ENCODE data around the gene FAM227A.

Gene FAM227A

GRCh38 chr22:38569181-38569971 lies 86.8 kb downstream of the FAM227A start:
- no peaks in the 10 kb centered on the region for H3K36me3 Mint-ChIP-seq
- peak overlapping the region; percentile 96 for H3K27ac Mint-ChIP-seq
- DNase-seq (no peak), ATAC-seq (replicated peaks) (peak in 1 of 2 donors; percentile 0)
- H3K9me3 Mint-ChIP-seq = no peaks in the 10 kb centered on the region
- H3K27me3 Mint-ChIP-seq = no peaks in the 10 kb centered on the region
- peak overlapping the region; percentile 89 to 96 for H3K4me3 Mint-ChIP-seq
- H3K4me1 Mint-ChIP-seq = peaks cover 10 to 22% of the 10 kb centered on the region in 2 donors

GRCh38 chr22:38567531-38568285 lies 88.5 kb downstream of the FAM227A start:
- Mint-ChIP-seq H3K9me3 (no peaks in the 10 kb centered on the region), H3K36me3 (no peaks in the 10 kb centered on the region), H3K27me3 (no peaks in the 10 kb centered on the region), H3K4me3 (no peak overlapping the region), H3K4me1 (peaks cover 10 to 22% of the 10 kb centered on the region in 2 donors), H3K27ac (no peak overlapping the region)
- ATAC-seq (replicated peaks) = no peak
- DNase-seq = no peak

- Mint-ChIP-seq H3K4me3 (no peak overlapping the region), H3K4me1 (peaks cover 10 to 22% of the 10 kb centered on the region in 2 donors), H3K9me3 (no peaks in the 10 kb centered on the region), H3K27ac (no peak overlapping the region), H3K27me3 (no peaks in the 10 kb centered on the region), H3K36me3 (no peaks in the 10 kb centered on the region)
- DNase-seq (no peak), ATAC-seq (replicated peaks) (no peak)
Observed at GRCh38 chr22:38566726-38567504, 89.3 kb downstream of the FAM227A start.

- peaks cover 3 to 10% of the 10 kb centered on the region in 2 donors for H3K4me1 Mint-ChIP-seq
- no peaks in the 10 kb centered on the region for H3K36me3 Mint-ChIP-seq
- ATAC-seq (replicated peaks) (no peak), DNase-seq (no peak)
- no peak overlapping the region for H3K4me3 Mint-ChIP-seq
- H3K9me3 Mint-ChIP-seq = no peaks in the 10 kb centered on the region
- no peak overlapping the region for H3K27ac Mint-ChIP-seq
- no peaks in the 10 kb centered on the region for H3K27me3 Mint-ChIP-seq
Observed at GRCh38 chr22:38565441-38565840, 90.8 kb downstream of the FAM227A start.

- Mint-ChIP-seq H3K36me3 (no peaks in the 10 kb centered on the region), H3K27ac (no peak overlapping the region), H3K9me3 (no peaks in the 10 kb centered on the region), H3K4me1 (peaks cover under 1 to 6% of the 10 kb centered on the region in 2 donors), H3K27me3 (no peaks in the 10 kb centered on the region), H3K4me3 (no peak overlapping the region)
- DNase-seq (no peak), ATAC-seq (replicated peaks) (no peak)
Observed at GRCh38 chr22:38564669-38565068, 91.5 kb downstream of the FAM227A start.

- H3K4me3 Mint-ChIP-seq = no peak overlapping the region
- no peak overlapping the region for H3K27ac Mint-ChIP-seq
- no peaks in the 10 kb centered on the region for H3K27me3 Mint-ChIP-seq
- peaks cover 0 to 2% of the 10 kb centered on the region in 2 donors for H3K4me1 Mint-ChIP-seq
- H3K9me3 Mint-ChIP-seq = no peaks in the 10 kb centered on the region
- H3K36me3 Mint-ChIP-seq = no peaks in the 10 kb centered on the region
- ATAC-seq (replicated peaks) (no peak), DNase-seq (no peak)
Observed at GRCh38 chr22:38554281-38554680, 101.9 kb downstream of the FAM227A start.

GRCh38 chr22:38549101-38549894 lies 106.9 kb downstream of the FAM227A start:
- peak; percentile 67 to 72 for ATAC-seq (replicated peaks)
- H3K27me3 Mint-ChIP-seq = no peaks in the 10 kb centered on the region

GRCh38 chr22:38540701-38541100 lies 115.5 kb downstream of the FAM227A start:
- no peak for DNase-seq
- Mint-ChIP-seq H3K4me1 (peaks cover 5 to 13% of the 10 kb centered on the region in 2 donors), H3K36me3 (peaks cover 6 to 19% of the 10 kb centered on the region in 2 donors)

More at GRCh38 chr22:38549101-38549894, 106.9 kb downstream of the FAM227A start:
- no peak for DNase-seq
- no peak overlapping the region for H3K27ac Mint-ChIP-seq
- H3K36me3 Mint-ChIP-seq = peaks cover 0 to 3% of the 10 kb centered on the region in 2 donors
- no peak overlapping the region for H3K4me3 Mint-ChIP-seq
- peaks cover 10 to 16% of the 10 kb centered on the region in 2 donors for H3K4me1 Mint-ChIP-seq
- peaks cover 2 to 3% of the 10 kb centered on the region in 2 donors for H3K9me3 Mint-ChIP-seq

GRCh38 chr22:38531251-38531938 lies 124.8 kb downstream of the FAM227A start:
- Mint-ChIP-seq H3K36me3 (no peaks in the 10 kb centered on the region), H3K4me1 (peaks cover 5 to 6% of the 10 kb centered on the region in 2 donors), H3K4me3 (peak overlapping the region; percentile 23 to 59), H3K27me3 (no peaks in the 10 kb centered on the region), H3K9me3 (no peaks in the 10 kb centered on the region), H3K27ac (peak overlapping the region; percentile 0)
- ATAC-seq (replicated peaks) (peak; percentile 72 to 82), DNase-seq (no peak)

More at GRCh38 chr22:38540701-38541100, 115.5 kb downstream of the FAM227A start:
- H3K4me3 Mint-ChIP-seq = no peak overlapping the region
- no peak overlapping the region for H3K27ac Mint-ChIP-seq
- no peaks in the 10 kb centered on the region for H3K27me3 Mint-ChIP-seq
- no peak for ATAC-seq (replicated peaks)
- peaks cover 11 to 14% of the 10 kb centered on the region in 2 donors for H3K9me3 Mint-ChIP-seq
